GM19043 (cell line): ENCODE results near the gene ITM2B.

ENCODE experiments used
- ATAC-seq: cut with Tn5 transposase; IDR thresholded peaks from one replicate; pipeline ENCODE4 v1.9.1; 2021; ENCODE audit warnings: low read depth; ENCODE audit not compliant: unreplicated experiment

The ITM2B gene

DNA sequence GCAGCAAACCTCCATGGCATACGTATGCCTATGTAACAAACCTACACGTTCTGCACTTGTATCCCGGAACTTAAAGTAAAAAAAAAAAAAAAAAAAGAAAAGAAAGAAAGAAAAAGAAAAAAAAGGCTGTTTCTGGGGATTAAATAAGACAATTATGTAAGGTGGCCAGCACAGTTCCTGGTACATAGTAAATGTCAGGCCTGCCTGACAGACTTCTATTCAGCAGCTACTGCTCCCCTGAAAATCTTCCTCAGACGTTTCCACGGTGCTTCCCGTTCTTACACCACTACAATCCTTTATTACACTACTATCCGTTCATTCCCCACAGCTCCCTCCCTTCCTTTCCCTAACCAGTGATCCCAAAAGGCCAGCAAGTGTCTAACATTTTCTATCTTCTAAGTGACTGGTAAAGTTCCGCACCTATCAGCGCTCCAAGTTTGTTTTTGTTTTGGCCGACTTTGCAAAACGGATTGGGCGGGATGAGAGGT is 69.9 kb downstream of the ITM2B start:
- peak; percentile 3 for ATAC-seq

DNA sequence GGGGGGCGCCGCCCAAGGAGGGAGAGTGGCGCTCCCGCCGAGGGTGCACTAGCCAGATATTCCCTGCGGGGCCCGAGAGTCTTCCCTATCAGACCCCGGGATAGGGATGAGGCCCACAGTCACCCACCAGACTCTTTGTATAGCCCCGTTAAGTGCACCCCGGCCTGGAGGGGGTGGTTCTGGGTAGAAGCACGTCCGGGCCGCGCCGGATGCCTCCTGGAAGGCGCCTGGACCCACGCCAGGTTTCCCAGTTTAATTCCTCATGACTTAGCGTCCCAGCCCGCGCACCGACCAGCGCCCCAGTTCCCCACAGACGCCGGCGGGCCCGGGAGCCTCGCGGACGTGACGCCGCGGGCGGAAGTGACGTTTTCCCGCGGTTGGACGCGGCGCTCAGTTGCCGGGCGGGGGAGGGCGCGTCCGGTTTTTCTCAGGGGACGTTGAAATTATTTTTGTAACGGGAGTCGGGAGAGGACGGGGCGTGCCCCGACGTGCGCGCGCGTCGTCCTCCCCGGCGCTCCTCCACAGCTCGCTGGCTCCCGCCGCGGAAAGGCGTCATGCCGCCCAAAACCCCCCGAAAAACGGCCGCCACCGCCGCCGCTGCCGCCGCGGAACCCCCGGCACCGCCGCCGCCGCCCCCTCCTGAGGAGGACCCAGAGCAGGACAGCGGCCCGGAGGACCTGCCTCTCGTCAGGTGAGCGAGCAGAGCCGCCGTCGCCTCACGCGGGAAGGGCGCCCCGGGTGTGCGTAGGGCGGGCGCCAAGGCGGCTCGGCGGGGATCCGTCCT is 70.5 kb downstream of the ITM2B start, which contains the start of gene RB1:
RB1 (plus strand) TSS at position 393 of the 784 bp plus-strand sequence; CDS start at position 555, 162 bp downstream.
- peak; percentile 65 for ATAC-seq

DNA sequence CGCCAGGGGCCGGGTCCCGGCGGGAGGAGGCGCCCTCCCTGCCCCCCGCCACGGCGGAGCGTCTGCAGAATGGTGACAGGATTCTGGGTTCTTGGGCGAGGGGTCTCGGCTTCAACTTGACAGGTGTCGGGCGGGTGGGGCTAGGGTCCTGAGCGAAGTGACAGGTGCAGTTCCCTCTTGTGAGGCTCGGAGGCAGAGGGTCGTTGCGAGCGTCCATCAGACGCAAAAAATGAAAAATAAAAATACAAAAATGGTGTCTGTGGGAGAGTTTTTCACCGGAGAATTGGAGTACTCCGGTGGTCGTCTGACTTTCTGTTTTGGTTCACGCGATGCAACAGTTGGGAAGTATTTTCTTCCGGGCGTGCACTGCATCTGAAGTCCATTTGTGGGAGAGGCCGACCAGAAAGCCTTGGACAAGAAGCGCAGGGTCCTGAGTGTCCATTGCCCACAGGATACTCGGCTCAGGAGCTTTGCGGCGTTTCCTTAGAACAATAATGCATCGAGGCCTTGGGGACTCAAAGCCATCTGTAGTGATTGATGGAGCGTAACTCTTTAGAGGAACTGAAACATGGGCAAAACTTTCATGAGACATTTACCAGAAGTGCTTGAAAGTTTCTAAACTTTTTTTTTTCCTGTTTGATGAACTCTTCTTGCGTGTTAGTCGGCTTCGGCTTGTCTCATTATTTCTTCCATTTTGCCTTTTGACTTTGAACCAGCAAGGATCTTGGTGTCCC is 71.3 kb downstream of the ITM2B start:
- ATAC-seq: peak; percentile 76

DNA sequence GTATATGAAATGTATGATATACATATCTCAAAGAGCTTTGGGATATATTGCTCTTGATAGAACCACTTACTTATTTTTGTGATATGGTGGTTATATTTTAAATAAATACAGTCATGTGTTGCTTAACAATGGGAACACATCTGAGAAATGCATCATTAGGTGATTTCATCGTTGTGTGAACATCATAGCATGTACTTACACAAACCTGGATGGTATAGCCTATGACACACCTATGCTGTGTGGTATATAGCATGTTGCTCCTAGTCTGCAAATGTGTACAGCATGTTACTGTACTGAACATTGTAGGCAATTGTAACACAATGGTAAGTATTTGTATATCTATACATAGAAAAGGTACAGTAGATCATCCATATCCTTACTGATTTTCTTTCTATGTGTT is 78.2 kb downstream of the ITM2B start:
- ATAC-seq: no peak

DNA sequence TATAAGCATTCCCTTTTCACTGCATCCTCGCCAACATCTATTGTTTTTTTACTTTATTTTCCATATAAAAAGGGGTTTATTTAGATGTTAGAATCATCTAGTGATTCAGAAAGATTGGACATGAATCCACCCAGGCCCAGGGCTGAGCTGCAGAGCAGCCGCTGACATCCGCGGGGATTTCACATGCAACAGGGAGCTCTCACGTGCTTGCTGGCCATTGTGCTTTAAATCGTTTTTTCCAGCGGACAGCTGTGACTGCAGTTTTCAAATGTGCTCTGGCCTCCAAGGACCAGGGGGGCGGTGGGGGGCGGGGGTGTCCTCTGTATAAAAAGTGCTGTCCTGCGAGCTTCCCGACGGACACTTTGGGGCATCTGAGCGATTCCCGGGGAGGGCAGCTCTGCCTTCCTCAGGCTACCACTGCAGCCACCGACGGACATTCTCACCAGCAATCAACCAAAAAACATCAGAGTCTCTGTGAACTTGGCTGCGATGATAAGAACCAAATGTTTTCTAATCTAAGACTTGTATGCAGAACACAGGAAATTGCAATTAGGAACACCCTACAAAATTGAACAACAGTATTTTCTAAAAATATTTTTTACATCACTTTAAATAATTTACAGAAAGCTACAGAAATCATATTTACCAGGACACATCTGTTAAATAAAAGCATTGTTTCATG is 83.1 kb downstream of the ITM2B start:
- no peak for ATAC-seq

DNA sequence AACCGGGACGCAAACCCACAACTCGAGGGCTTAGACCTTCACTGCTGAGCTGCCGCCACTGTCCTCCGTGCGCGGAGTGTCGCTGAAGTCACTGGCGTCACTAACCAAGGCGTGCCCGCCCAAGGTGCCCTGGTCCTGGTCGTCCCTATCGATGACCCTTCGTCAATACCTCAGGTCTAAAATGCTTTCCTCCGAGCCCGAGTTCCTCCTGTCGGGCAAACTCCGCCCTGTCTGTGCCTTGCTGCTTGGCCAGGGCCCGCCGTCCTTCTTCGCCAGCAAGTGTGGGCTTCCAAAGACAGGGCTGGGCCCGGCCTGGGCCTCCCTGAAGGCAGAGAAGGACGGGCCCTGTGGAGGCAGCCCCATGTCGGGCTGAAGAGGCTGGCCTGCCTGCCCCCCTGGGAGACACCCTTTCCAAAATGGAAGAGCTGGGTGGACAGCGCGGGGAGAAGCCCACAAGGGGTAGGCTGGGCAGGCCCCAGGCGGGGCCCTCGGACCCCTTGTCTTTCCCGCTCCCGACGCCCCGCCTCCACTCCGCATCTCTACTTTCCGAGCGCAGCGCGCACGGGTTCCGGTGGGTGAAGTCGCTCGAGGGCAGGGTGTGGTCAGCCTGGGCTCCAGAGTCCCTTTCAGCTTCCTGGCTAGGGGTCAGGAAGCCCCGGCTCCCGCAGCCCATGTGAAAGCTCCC is 84.0 kb downstream of the ITM2B start:
- no peak for ATAC-seq

DNA sequence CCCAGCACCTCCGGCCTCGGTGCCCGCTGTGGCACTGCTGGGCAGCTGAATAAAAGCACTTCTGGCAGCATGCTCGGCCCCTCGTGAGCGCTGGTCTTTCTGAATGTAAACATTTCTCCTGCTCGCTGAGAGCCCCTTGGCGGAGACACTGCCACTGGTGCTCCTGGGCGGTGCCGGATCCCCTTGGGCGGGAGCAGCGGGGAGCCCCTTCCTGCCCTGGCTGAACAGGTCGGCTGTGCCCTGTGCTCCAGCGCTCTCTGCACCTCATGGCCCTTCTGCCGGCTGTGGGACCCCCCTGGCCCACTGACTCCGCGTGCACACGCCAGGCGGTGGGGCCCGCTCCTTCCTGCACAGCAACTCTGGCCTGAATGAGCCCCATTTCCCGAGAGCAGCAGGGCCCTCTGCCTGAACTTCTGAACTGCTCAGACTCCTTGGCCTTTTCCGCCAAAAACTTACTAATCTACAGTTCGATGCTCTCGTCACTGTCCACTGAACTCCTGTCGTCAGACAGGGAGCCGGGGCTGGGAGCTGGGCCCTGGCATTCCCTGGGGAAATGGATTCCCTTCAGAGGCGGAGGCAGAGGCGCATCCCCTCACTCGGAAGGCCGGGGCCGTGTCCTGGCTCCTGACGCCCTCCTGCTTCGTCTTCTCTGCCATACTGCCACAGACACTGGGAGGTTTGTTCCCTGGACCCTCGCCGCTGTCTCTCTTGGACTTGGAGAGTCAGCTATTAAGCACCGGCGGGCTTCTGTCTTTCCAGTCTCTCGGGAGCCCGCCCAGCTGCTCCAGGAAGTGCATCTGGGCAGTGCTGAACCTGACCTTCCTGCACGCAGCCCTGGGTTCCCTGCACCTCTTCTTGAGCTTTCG is 84.7 kb downstream of the ITM2B start:
- ATAC-seq: no peak

DNA sequence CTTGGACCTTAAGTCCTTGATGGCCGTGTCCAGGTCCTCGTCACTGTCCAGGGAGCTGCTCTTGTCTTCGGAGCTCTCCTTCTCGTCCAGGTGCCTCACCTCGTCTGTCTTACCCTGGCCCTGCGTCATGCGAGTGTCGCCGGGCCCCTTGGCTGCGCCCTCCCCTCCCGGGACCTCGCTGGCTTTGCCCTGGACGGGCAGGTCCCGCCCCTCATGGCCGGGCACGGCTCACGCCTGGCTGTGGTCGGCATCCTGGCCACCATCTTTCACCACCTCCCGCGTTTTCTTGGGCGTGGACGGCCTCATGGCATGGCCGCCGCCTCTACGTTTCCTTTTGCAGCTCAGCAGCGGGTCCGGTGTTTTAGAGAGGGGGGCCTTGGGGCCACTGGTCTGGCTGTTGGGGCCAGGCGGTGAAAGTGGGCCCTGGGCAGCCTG is 85.4 kb downstream of the ITM2B start:
- ATAC-seq: no peak

DNA sequence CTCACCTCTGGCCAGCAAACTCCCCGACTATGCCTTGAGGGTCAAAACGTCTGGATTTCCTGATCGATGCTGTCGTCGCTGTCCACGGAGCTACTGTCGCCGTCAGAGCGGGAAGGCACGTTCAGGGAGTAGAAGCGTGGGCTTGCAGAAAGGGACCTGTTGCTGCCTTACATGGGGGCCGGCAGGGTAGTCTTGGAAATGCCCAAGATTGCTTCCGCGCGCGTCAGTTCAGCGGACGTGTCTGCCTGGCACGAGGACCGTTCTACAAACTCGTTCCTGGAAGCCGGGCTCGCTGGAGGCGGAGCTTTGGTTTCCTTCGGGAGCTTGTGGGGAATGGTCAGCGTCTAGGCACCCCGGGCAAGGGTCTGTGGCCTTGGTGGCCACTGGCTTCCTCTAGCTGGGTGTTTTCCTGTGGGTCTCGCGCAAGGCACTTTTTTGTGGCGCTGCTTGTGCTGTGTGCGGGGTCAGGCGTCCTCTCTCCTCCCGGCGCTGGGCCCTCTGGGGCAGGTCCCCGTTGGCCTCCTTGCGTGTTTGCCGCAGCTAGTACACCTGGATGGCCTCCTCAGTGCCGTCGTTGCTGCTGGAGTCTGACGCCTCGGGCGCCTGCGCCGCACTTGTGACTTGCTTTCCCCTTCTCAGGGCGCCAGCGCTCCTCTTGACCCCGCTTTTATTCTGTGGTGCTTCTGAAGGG is 86.0 kb downstream of the ITM2B start:
- no peak for ATAC-seq
